Mucosa of descending colon (tissue), 3 donors: ENCODE measurements around the gene GSK3B. TPM values are rescaled to one million over a fixed set of nuclear protein-coding genes. Genes with fewer than 3 reads are reported as not detected.

Experiments used
- ATAC-seq: fragments of 200-7000 bp; cut with Tn5 transposase; one replicate; pipeline ENCODE4 v1.9.1; 2020; ENCODE audit warnings: mild to moderate bottlenecking, moderate library complexity
- DNase-seq, 3 donors: peaks; one replicate each; pipeline ENCODE4 v3.0.0-alpha.2; 2020
- H3K36me3 ChIP-seq: fragments of 200-600 bp; one replicate; pipeline ENCODE4 v1.8.0; 2021; ENCODE audit warnings: low read depth, mild to moderate bottlenecking
- H3K4me1 ChIP-seq: fragments of 200-600 bp; one replicate; pipeline ENCODE4 v1.8.0; 2021; ENCODE audit warnings: low read depth, mild to moderate bottlenecking
- H3K4me3 ChIP-seq: fragments of 200-600 bp; one replicate; pipeline ENCODE4 v1.8.0; 2021; ENCODE audit warnings: mild to moderate bottlenecking
- H3K9me3 ChIP-seq: fragments of 200-600 bp; one replicate; pipeline ENCODE4 v1.8.0; 2021; ENCODE audit warnings: mild to moderate bottlenecking
- CTCF ChIP-seq: fragments of 200-600 bp; IDR thresholded peaks from one replicate; pipeline ENCODE4 v1.8.0; 2022; ENCODE audit warnings: antibody characterized with exemption, mild to moderate bottlenecking
- intact Hi-C, 2 donors: fragments of 100-400 bp; cut with DNase I in 1 of 2; cut with micrococcal nuclease in 1 of 2; formaldehyde crosslinking; loops; one replicate each; pipeline versions ENCODE4 v1.11.0 to v1.11.1; 2022; cut with DNase I, micrococcal nuclease
- total RNA-seq, 3 donors: library from RNA; stranded (reverse); fragmentation: NEBNext Ultra II Directional in 2 of 3; extraction: Animal tissue kit (Norgen Biotek cat#: 25700) in 2 of 3; gene quantifications; one replicate each; pipeline versions ENCODE4 v1.2.1 to v1.2.4, GENCODE V29; 2021 to 2023
- donor health status: DM: no; HTN: no; CAD: no; lungs with moderate emphysema.
- donor health status: DM: no; HTN: no; CAD: no.
- donor health status: DM: no; HTN: yes; CAD: no.

Gene GSK3B
- total RNA-seq, 3 donors from 2014 or later = 40.1 to 41.9 (median 41.0) TPM

DNA sequence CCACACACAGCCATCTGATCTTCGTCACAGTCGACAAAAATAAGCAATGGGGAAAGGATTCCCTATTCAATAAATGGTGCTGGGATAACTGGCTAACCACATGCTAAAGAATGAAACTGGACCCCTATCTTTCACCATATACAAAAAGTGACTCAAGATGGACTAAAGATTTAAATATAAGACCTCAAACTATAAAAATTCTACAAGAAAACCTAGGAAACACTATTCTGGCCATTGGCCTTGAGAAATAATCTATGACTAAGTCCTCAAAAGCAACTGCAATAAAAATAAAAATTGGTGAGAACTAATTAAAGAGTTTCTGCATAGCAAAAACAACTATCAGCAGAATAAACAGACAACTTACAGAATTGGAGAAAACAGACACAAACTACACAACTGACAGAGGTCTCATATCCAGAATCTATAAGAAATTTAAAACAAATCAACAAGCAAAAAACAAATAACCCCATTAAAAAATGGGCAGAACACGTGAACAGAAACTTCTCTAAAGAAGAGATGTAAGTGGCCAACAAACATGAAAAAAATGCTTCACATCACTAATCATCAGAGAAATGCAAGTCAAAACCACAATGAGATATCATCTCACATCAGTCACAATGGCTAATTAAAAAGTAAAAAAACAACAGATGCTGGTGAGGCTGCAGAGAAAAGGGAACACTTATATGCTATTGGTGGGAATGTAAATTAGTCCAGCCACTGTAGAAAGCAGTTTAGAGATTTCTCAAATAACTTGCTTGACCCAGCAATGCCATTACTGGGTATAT is 208.3 kb downstream of the GSK3B start:
- H3K4me3 ChIP-seq = no peak overlapping the region
- no peak for DNase-seq
- H3K9me3 ChIP-seq = peaks cover 7% of the 10 kb centered on the region
- TF ChIP-seq CTCF = no peak
- H3K4me1 ChIP-seq = no peaks in the 10 kb centered on the region
- ATAC-seq = no peak
- intact Hi-C loops = no loop called here
- H3K36me3 ChIP-seq = no peaks in the 10 kb centered on the region

GRCh38 chr3:119884161-119884557 is 210.1 kb downstream of the GSK3B start:
- ATAC-seq = no peak
- Histone ChIP-seq H3K9me3 (peaks cover 7% of the 10 kb centered on the region), H3K4me3 (no peak overlapping the region), H3K36me3 (no peaks in the 10 kb centered on the region), H3K4me1 (no peaks in the 10 kb centered on the region)
- no peak for DNase-seq
- TF ChIP-seq CTCF = no peak
- intact Hi-C loops = no loop called here

DNA sequence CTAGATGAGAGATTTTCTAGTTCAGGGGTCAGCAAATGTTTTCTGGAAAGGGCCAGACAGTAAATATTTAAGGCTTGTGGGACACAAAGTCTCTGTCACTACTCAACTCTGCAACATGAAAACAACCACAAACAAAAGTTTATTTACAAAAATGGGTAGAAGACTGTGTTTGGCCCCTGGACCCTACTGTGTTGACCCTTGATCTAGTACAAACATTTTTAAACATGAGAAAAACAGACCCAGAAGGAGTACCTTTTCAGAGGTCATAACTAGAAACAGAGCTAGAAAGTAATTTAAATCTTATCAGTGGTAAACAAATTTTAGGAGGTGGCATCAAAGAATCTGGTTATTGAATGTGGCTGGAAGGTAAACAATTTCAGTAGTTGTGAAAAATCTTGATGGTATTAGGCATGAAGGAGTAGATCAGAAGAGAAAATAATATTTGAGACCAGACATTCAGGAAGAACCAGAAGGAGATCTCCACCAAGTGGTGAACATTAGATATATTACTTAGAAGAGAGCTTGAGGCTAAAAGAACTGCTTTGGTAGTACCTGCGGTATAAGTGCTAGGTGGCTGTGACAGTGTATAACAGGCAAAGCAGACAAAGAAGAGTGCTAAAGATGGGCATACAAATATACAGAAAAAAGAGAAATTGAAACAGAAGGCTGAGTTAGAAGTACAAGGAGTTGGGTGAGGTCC is 210.6 kb downstream of the GSK3B start:
- no peaks in the 10 kb centered on the region for H3K4me1 ChIP-seq
- ATAC-seq = no peak
- no peak for TF ChIP-seq CTCF

GRCh38 chr3:119880966-119881365 is 213.3 kb downstream of the GSK3B start:
- TF ChIP-seq CTCF = no peak
- H3K4me3 ChIP-seq = no peak overlapping the region
- no peaks in the 10 kb centered on the region for H3K9me3 ChIP-seq
- intact Hi-C loops = no loop called here
- ATAC-seq (no peak), DNase-seq (no peak)
- H3K36me3 ChIP-seq = no peaks in the 10 kb centered on the region
- H3K4me1 ChIP-seq = no peaks in the 10 kb centered on the region

More for the DNA sequence above, 210.6 kb downstream of the GSK3B start:
- H3K36me3 ChIP-seq = no peaks in the 10 kb centered on the region
- intact Hi-C loops = no loop called here
- DNase-seq = no peak
- peaks cover 3% of the 10 kb centered on the region for H3K9me3 ChIP-seq
- H3K4me3 ChIP-seq = no peak overlapping the region

GRCh38 chr3:119873646-119874045 is 220.6 kb downstream of the GSK3B start:
- TF ChIP-seq CTCF = no peak
- intact Hi-C loops = no loop called here
- Histone ChIP-seq H3K4me1 (no peaks in the 10 kb centered on the region), H3K9me3 (no peaks in the 10 kb centered on the region), H3K4me3 (no peak overlapping the region), H3K36me3 (no peaks in the 10 kb centered on the region)
- no peak for DNase-seq
- ATAC-seq = no peak
